Kidney (tissue), 14 donors: ENCODE data around the gene GABPB1. TPM values are rescaled to one million over a fixed set of nuclear protein-coding genes. Genes with fewer than 3 reads are reported as not detected.

Experiments used
- DNase-seq, 5 donors: peaks; one replicate each; pipeline ENCODE4 v3.0.0-alpha.2; 2013 to 2020
- FAIRE-seq: peaks from 2 replicates; lab custom pipeline; 2012; peaks lifted over from hg19 to GRCh38; lab: Jason Lieb, UNC
- H3K27ac ChIP-seq, 2 donors: one replicate each; pipeline ENCODE4 v1.7.0; 2013; ENCODE audit warnings: low read depth in 2 of 2, low read length in 2 of 2, inconsistent platforms in 1 of 2
- H3K27me3 ChIP-seq: one replicate; pipeline ENCODE4 v1.7.1; 2013; ENCODE audit warnings: low read length, inconsistent platforms; ENCODE audit not compliant: control insufficient read depth, insufficient read depth
- H3K36me3 ChIP-seq, 3 donors: one replicate each; pipeline versions ENCODE4 v1.7.0 to v1.7.1; 2013; ENCODE audit warnings: low read length in 3 of 3, control low read depth in 1 of 3, inconsistent platforms in 1 of 3; ENCODE audit not compliant: insufficient read depth in 3 of 3, control insufficient read depth in 2 of 3
- H3K4me1 ChIP-seq, 3 donors: one replicate each; pipeline versions ENCODE4 v1.7.0 to v1.7.1; 2013; ENCODE audit warnings: low read length in 3 of 3, inconsistent platforms in 1 of 3, low read depth in 1 of 3; ENCODE audit not compliant: control insufficient read depth in 2 of 3, insufficient read depth in 2 of 3
- H3K4me3 ChIP-seq, 3 donors: one replicate each; pipeline versions ENCODE4 v1.7.0 to v1.8.1; 2013; ENCODE audit warnings: low read length in 3 of 3, control low read depth in 1 of 3, inconsistent platforms in 1 of 3
- H3K9ac ChIP-seq, 3 donors: one replicate each; pipeline versions ENCODE4 v1.7.0 to v1.7.1; 2013; ENCODE audit warnings: low read length in 3 of 3, control low read depth in 1 of 3, inconsistent platforms in 1 of 3
- H3K9me3 ChIP-seq, 3 donors: one replicate each; pipeline versions ENCODE4 v1.7.0 to v1.7.1; 2013; ENCODE audit warnings: low read length in 3 of 3, control low read depth in 1 of 3, inconsistent platforms in 1 of 3; ENCODE audit not compliant: control insufficient read depth in 2 of 3, insufficient read depth in 1 of 3
- CTCF ChIP-seq: IDR thresholded peaks from 3 replicates; pipeline ENCODE4 v1.5.1; 2012; ENCODE audit warnings: mild to moderate bottlenecking, moderate library complexity, borderline replicate concordance; ENCODE audit not compliant: insufficient read depth; ENCODE audit errors: extremely low read depth
- intact Hi-C: fragments of 100-400 bp; cut with DNase I; formaldehyde crosslinking; loops from one replicate; pipeline ENCODE4 v1.11.1; 2022
- polyA plus RNA-seq: library from polyadenylated mRNA; stranded (reverse); fragments of 350-450 nt; fragmentation: Illumina TruSeq; extraction: RNeasy Lipid Tissue Mini Kit (QIAGEN cat#74804); gene quantifications from one replicate; pipeline ENCODE4 v1.2.3, GENCODE V29; 2014; ENCODE audit warnings: low read depth, low replicate concordance; ENCODE audit not compliant: insufficient read depth
- total RNA-seq: library from RNA; stranded (reverse); fragmentation: NEBNext Ultra II Directional; extraction: Animal tissue kit (Norgen Biotek cat#: 25700); gene quantifications from one replicate; pipeline ENCODE4 v1.2.1, GENCODE V29; 2021
- donor health status: control.
- donor health status: control.
- donor health status: control.
- donor health status: control.
- donor health status: control.
- donor health status: DM: yes; HTN: yes; CAD: no.
- donor health status: Normal renal cell carcinoma (clear cell type).

GABPB1 gene
- total and polyA plus RNA-seq, 2 donors from 2014 or later = 6.2 to 20.6 TPM

- intact Hi-C loops = no loop called here
- no peaks in the 10 kb centered on the region for H3K9me3 ChIP-seq
- no peak overlapping the region for H3K27ac ChIP-seq
- H3K36me3 ChIP-seq = no peaks in the 10 kb centered on the region
- TF ChIP-seq CTCF = no peak
- H3K9ac ChIP-seq = no peak overlapping the region
- peaks cover 0 to 3% (median 0%) of the 10 kb centered on the region in 3 donors for H3K4me1 ChIP-seq
- H3K27me3 ChIP-seq = no peaks in the 10 kb centered on the region
- H3K4me3 ChIP-seq = no peak overlapping the region
- FAIRE-seq (no peak), DNase-seq (no peak)
Observed at GRCh38 chr15:50247819-50248655, 107.0 kb downstream of the GABPB1 start.

- Histone ChIP-seq H3K4me3 (no peak overlapping the region), H3K9ac (no peak overlapping the region), H3K4me1 (peaks cover 0 to 3% (median 0%) of the 10 kb centered on the region in 3 donors), H3K27me3 (no peaks in the 10 kb centered on the region), H3K27ac (no peak overlapping the region), H3K36me3 (no peaks in the 10 kb centered on the region), H3K9me3 (no peaks in the 10 kb centered on the region)
- intact Hi-C loops = no loop called here
- FAIRE-seq = no peak
- TF ChIP-seq CTCF = no peak
- no peak for DNase-seq
Observed at GRCh38 chr15:50246631-50247030, 108.4 kb downstream of the GABPB1 start.

- DNase-seq = no peak
- Histone ChIP-seq H3K4me3 (no peak overlapping the region), H3K27ac (no peak overlapping the region), H3K4me1 (peaks cover 0 to 3% (median 0%) of the 10 kb centered on the region in 3 donors), H3K27me3 (no peaks in the 10 kb centered on the region), H3K9ac (no peak overlapping the region), H3K9me3 (no peaks in the 10 kb centered on the region), H3K36me3 (no peaks in the 10 kb centered on the region)
- intact Hi-C loops = no loop called here
- TF ChIP-seq CTCF = no peak
- FAIRE-seq = no peak
Observed at GRCh38 chr15:50244959-50245624, 109.9 kb downstream of the GABPB1 start.
